ENCODE data around the gene ZCCHC24.

DNA sequence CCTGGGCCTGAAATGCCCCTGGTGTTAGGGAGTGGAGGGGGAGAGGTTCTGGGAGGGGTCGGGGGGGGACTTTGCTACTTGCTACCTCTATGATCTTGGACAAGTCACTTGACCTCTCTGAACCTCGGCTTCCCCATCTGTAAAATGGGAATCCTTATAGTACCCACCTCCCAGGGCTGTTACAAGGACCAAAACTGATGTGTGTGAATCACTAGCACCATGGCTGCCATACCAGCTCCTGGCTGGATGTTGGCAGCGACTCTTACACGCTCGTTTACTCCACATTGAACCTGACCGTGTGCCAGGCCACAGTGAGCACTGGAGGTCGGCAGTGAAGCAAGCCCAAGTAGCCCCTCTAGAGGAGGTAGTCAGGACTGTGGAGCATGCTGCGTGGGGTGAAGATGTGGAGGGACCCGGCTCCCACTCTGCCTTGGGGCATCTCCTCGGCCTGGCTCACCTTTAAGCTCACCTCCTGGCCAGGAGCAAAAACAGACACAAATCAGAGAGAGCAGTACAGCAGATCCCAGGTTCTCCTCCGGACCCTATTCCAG, 69.3 kb downstream of the ZCCHC24 start:
- TF ChIP-seq, protein P1, sequence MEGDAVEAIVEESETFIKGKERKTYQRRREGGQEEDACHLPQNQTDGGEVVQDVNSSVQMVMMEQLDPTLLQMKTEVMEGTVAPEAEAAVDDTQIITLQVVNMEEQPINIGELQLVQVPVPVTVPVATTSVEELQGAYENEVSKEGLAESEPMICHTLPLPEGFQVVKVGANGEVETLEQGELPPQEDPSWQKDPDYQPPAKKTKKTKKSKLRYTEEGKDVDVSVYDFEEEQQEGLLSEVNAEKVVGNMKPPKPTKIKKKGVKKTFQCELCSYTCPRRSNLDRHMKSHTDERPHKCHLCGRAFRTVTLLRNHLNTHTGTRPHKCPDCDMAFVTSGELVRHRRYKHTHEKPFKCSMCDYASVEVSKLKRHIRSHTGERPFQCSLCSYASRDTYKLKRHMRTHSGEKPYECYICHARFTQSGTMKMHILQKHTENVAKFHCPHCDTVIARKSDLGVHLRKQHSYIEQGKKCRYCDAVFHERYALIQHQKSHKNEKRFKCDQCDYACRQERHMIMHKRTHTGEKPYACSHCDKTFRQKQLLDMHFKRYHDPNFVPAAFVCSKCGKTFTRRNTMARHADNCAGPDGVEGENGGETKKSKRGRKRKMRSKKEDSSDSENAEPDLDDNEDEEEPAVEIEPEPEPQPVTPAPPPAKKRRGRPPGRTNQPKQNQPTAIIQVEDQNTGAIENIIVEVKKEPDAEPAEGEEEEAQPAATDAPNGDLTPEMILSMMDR (IDR thresholded peaks at IDR 0.05), result no peak
- TF ChIP-seq ZFX (IDR thresholded peaks at IDR 0.05; ENCODE audit: borderline replicate concordance), result no peak
